SK-N-SH (cell line): ENCODE measurements around the gene AANAT.

Experiments
- CTCF ChIP-seq: fragments of 200-600 bp; sonication (generic); IDR thresholded peaks from 2 replicates; pipeline ENCODE4 v1.6.1; 2017; ENCODE audit warnings: antibody characterized with exemption, mild to moderate bottlenecking, moderate library complexity
- EZH2phosphoT487 ChIP-seq: fragments of 200-600 bp; sonication (generic); IDR thresholded peaks from 2 replicates; pipeline ENCODE4 v1.6.1; 2017; ENCODE audit warnings: low read depth, mixed run types, mild to moderate bottlenecking, antibody characterized with exemption, moderate library complexity, borderline replicate concordance
- GABPA ChIP-seq: IDR thresholded peaks from 2 replicates; pipeline ENCODE4 v1.4.0; 2012; ENCODE audit warnings: low read depth, mild to moderate bottlenecking
- IRF3 ChIP-seq: fragments of 150-350 bp; IDR thresholded peaks from 2 replicates; pipeline ENCODE4 v1.6.1; 2016; ENCODE audit warnings: mild to moderate bottlenecking, low read depth, low read length
- JUND ChIP-seq: IDR thresholded peaks from 2 replicates; pipeline ENCODE4 v1.4.0; 2012
- NRF1 ChIP-seq: IDR thresholded peaks from 2 replicates; pipeline ENCODE4 v1.6.1; 2012; ENCODE audit warnings: low read depth, mild to moderate bottlenecking, low read length
- POLR2AphosphoS5 ChIP-seq: IDR thresholded peaks from 2 replicates; pipeline ENCODE4 v1.6.1; 2012; ENCODE audit warnings: low read depth, low read length
- RFX5 ChIP-seq: IDR thresholded peaks from 2 replicates; pipeline ENCODE4 v1.6.1; 2012; ENCODE audit warnings: mild to moderate bottlenecking, improper control_type of control experiment, low read length
- TCF12 ChIP-seq: IDR thresholded peaks from 2 replicates; pipeline ENCODE4 v1.4.0; 2012
- USF2 ChIP-seq: fragments of 150-350 bp; IDR thresholded peaks from 2 replicates; pipeline ENCODE4 v1.6.1; 2017; ENCODE audit warnings: antibody characterized with exemption, low read length, low read depth, borderline replicate concordance
- YY1 ChIP-seq: IDR thresholded peaks from 2 replicates; pipeline ENCODE4 v1.4.0; 2012; ENCODE audit warnings: low read depth, mild to moderate bottlenecking
- TF ChIP-seq, protein P1 (sequence below): IDR thresholded peaks from 2 replicates; pipeline ENCODE4 v1.4.0; 2012; ENCODE audit warnings: low read depth

DNA sequence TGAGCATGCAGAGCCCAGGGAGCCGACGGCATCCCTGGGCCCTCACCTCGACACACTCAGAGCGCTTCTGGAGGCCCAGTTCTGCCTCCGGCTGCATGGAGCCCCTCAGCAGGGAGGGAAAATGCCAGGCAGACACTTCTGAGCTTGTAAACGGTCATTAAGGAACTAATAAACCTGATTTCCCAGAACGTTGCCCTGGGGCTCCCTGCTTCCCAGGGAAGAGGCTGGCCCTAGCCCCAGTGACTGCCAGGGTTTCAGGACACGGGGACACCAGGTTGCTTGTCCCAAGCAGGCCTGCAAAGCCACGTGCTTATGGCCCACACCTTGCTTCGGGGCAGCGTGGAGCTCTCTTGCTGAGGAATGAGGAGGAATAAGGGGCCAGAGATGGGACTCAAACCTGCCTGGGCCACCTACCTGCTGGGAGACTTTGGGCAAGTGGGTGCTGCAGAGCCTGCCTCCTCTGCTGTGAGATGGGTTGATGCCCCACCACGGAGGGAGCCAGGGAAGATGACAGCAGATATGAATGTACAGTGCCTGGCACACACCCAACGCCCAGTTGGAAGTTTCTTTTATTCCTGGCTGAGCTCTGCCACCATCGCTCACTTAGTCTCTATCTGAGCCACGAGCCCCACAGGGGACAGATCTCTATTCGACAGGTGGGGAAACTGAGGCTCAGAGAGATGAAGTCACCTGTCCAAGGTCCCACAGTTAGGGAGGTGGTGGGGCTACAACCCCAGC is 28.4 kb downstream of the AANAT start:
- TF ChIP-seq IRF3 = no peak
- no peak for TF ChIP-seq TCF12
- TF ChIP-seq CTCF = no peak
- no peak for TF ChIP-seq YY1
- no peak for TF ChIP-seq RFX5
- no peak for TF ChIP-seq POLR2AphosphoS5
- TF ChIP-seq EZH2phosphoT487 = no peak
- TF ChIP-seq USF2 = no peak
- TF ChIP-seq NRF1 = no peak
- TF ChIP-seq JUND = no peak
- TF ChIP-seq, protein P1, sequence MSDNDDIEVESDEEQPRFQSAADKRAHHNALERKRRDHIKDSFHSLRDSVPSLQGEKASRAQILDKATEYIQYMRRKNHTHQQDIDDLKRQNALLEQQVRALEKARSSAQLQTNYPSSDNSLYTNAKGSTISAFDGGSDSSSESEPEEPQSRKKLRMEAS = no peak
- no peak for TF ChIP-seq GABPA
